CMK (cell line): Measurements from ENCODE around the gene KLF7.

Experiments
- DNase-seq: peaks from one replicate; pipeline ENCODE4 v3.0.0-alpha.2; 2010; ENCODE audit warnings: low read depth

KLF7 gene

DNA sequence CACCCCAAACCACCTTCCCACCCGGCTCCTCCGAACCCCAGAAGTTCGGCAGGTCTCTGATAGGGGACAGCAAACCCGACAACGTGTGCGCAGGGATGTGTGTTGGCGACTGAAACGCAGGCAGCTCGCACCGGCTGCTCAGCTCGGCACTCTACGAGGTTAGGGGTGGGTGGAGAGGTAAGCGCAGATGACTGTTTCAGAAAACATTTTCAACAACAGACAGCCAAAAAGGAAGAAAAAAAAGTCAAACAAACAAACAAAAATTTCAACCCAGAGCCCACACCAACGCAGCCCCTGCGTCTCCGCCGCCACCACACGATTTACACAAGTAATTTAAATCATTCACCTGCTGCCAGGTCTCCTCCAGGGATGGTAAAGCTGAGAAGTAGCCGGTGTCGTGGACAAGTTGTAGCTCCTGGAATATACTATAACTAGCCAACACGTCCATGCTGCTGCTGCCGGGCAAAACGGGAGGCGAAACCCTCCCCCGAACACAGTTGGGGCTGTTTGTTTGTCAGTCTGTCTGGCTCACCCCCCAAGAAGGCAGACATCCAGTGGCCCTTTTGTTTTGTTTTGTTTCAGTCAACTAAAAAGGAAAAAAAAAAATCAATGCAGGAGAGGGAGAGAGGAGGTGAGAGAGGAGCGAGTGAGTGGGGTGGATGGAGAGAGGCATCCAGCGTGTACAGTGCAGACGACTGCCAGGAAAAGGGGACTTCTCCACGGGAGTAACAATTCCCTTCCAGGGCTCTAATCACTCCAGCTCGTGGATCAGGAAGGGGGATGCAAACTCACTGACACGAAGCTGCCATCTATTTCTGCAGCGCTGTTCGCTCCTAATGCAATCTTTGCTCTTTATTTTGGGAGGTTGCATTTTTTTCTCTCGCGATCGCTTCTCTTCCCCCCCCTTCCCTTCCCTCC is at the start of gene KLF7:
KLF7 (minus strand) TSS at position 828 of the 918 bp plus-strand sequence; CDS start at position 448, 380 bp downstream.
- DNase-seq: no peak

DNA sequence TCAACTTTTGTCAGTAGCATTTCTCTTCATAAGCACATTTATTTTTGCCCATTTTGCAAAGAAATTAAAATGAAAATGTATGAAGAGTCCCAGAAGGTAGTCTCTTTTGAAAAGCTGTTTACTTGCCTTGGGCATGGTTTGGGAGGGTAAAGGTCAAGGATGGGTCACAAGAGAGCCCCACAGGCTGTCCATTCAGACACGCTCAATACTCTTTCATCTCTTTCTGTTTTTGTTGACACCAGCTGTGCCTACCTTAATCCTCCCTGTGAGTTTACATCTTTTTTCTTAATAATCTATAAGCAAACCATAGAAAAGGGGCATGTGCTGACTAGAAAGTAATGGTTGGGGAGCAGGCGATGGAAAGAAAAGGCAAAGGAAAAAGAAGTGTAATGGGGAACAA is 49.6 kb upstream of the KLF7 start:
- DNase-seq: no peak

GRCh38 chr2:207214446-207214845 is 48.7 kb upstream of the KLF7 start:
- DNase-seq: no peak

GRCh38 chr2:207206011-207206410 is 40.3 kb upstream of the KLF7 start:
- DNase-seq: no peak

DNA sequence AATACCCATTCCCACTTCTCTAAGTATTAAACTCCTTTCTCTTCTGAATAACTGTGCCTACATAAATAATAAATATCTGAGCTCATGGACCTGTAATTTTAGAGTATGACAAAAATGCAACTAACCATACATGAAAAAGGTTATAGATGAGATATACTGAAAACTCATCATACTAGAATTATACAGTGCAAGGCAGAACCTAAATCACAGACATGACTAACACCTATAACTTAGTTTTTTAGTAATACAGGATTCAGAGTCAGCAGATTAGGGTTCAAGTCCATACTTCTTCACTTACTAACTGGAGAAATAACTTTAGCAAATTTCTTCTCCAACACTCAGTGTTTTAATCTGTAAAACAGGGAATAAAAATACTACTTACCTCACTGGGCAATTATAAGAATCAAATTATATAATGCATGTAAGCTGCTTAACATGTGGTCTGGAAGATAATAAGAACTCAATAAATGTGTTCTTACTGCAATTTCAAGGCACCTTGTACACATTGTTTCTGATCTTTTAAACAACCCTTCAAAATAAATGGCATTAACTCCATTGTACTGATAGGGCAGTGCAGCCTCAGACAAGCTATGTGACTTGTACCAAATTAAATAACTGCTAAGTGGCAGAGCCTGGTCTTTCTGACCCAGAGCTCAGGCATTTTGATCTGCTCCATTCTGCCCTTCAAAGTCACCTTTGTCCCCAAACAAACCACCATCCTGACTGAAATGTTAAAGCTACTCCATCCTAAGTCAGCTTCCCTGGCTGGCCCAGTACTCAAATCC is 39.6 kb upstream of the KLF7 start:
- DNase-seq: no peak

- DNase-seq: no peak
These were observed 37.3 kb upstream of the KLF7 start for GRCh38 chr2:207203056-207203455.

GRCh38 chr2:207202645-207203044 is 36.9 kb upstream of the KLF7 start:
- no peak for DNase-seq

- no peak for DNase-seq
These were observed 35.7 kb upstream of the KLF7 start for GRCh38 chr2:207201416-207201815.

GRCh38 chr2:207200136-207200535 is 34.4 kb upstream of the KLF7 start:
- DNase-seq: no peak

DNA sequence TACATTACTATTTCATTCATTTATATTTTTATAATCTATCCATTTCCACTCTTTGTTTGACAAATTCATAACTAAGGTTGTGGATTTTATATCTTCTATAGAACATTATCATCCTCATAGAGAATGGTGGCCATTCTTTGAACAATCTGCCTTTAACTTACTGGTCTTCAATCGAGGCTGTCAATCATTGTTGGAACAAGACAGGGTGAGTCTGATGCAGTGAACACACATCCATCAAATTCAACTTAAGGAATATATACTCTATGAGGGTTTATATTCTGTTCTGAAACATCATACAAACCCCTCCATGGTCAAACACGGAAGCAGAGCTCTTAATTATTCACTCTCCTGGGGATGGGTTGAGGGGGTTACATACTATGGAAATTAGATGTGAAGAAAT is 28.3 kb upstream of the KLF7 start:
- no peak for DNase-seq

DNA sequence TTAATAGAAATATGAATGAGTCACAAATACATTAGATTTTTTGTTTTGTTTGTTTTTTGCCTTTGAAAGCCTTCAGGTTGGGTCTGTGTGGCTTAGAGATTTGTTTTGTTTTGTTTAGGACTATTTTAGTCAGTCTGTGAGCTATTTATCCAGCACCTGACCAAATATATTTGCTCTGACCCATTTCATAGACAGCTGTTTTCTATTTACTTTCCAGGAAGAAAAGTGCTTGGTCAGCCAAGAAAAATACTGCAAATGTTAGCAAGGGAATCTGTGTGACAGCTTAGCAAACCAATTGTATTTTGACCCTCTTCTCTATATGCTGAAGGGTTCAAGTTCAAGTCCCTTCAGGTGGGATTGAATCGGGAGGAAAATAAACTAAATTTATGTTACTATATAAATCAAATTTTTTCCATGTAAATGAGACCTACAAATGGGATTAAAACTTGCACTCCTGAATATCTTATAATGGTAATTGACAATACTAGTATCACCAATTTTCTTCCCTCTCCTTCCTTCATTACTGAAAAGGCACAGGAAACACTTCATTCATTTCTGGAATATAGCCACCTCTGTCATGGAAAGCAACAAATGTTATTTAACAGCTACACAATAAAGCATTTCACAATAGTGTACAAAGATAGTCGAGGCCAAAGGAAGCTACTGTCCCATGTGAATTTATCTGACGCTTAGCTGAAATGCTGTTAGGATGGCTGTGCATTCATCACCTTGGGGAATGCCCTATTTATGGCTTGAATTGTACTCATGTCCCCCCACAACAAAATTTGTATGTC is 23.1 kb upstream of the KLF7 start:
- DNase-seq: no peak

GRCh38 chr2:207185372-207185771 is 19.6 kb upstream of the KLF7 start:
- no peak for DNase-seq

DNA sequence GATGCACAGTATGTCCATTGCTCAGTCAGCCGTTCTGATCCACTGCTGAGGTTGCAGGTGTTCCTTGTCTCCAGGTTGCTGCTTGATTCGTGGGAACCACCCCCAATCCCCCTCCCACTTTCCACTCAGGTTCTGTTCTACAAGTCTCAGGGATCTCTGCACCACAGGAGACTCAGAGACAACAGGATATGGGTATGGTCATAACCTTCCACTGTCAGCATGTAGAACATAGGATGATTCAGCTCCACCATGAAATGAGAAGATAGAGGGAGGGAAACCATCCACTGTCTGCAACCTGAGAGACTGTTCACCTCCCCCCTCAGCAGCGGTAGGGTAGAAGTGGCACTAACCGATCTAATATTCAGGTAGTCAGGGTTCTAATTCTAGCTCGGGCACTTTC is 19.0 kb upstream of the KLF7 start:
- no peak for DNase-seq

- no peak for DNase-seq
These were observed 18.6 kb upstream of the KLF7 start for GRCh38 chr2:207184348-207184747.

DNA sequence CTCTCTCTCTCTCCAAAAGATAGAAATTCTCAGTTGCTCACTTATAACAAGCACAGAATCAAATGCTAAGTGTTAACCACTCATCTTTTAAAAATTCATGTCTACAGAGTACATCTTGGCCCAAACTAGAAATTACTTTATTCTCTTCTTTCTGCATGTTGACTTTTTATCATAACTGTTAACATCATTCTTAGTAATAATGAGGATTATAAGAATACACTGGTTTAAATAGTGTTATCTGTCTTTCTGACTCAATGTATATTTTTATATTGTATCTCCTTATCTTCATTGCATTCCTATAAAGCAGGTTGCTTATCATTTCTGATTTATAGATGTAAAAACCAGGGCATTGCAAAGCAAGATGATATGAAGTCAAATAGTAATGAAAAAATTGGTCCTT is 17.8 kb upstream of the KLF7 start:
- DNase-seq: no peak

DNA sequence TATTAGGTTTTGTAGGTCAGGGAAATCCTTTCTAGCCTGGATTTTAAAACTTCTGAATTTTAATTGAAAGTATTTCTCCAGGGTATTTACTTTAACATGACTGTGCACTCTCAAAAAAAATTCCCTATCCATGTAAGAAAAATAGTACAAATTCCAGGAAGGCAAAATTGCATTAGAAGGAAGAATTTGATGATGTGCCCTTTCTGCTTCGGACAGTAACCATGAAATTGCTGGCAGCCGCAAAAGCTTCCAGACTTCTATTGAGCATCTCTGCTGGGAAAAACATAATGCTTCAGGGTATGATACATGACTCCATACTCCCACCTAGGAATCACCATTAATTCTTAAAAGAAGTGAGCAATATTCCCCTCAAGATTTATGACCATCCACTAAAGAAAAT is 17.2 kb upstream of the KLF7 start:
- DNase-seq: no peak

GRCh38 chr2:207181526-207182274 is 16.0 kb upstream of the KLF7 start:
- no peak for DNase-seq

- no peak for DNase-seq
These were observed 15.0 kb upstream of the KLF7 start for GRCh38 chr2:207180741-207181140.

- DNase-seq: no peak
These were observed 10.5 kb upstream of the KLF7 start for GRCh38 chr2:207176247-207176646.

- DNase-seq: no peak
These were observed 7.9 kb upstream of the KLF7 start for GRCh38 chr2:207173641-207174040.

- no peak for DNase-seq
These were observed 1.6 kb upstream of the KLF7 start for GRCh38 chr2:207167099-207167923.
